Gastrocnemius medialis (tissue), 4 donors: ENCODE results near the gene CNOT4. TPM values are rescaled to one million over a fixed set of nuclear protein-coding genes. Genes with fewer than 3 reads are reported as not detected.

Experiments used
- ATAC-seq, 2 donors: fragments of 150-250 bp; one replicate each; pipeline ENCODE4 v1.9.1; 2016
- DNase-seq, 2 donors: peaks; one replicate each; pipeline ENCODE4 v3.0.0-alpha.2; 2019
- H3K27ac ChIP-seq, 4 donors: fragments of 200-600 bp; sonication (generic); 1 replicate in 1 of 4; 2 replicates in 3 of 4; pipeline ENCODE4 v1.5.1; 2016 to 2018; ENCODE audit warnings: mild to moderate bottlenecking in 2 of 4, moderate library complexity in 1 of 4
- H3K27me3 ChIP-seq, 3 donors: fragments of 200-600 bp; sonication (generic) in 2 of 3; 1 replicate in 1 of 3; 2 replicates in 2 of 3; pipeline versions ENCODE4 v1.5.1 to v1.6.0; 2016 to 2019; ENCODE audit warnings: mild to moderate bottlenecking in 1 of 3, moderate library complexity in 1 of 3
- H3K36me3 ChIP-seq, 2 donors: fragments of 200-600 bp; sonication (generic) in 1 of 2; one replicate each; pipeline ENCODE4 v1.5.1; 2017 to 2018
- H3K4me1 ChIP-seq, 2 donors: fragments of 200-600 bp; sonication (generic) in 1 of 2; one replicate each; pipeline ENCODE4 v1.5.1; 2016 to 2017; ENCODE audit warnings: mild to moderate bottlenecking in 2 of 2
- H3K4me3 ChIP-seq, 4 donors: fragments of 200-600 bp; sonication (generic) in 3 of 4; 1 replicate in 1 of 4; 2 replicates in 3 of 4; pipeline ENCODE4 v1.5.1; 2016 to 2019; ENCODE audit warnings: mild to moderate bottlenecking in 2 of 4
- H3K9me3 ChIP-seq, 3 donors: fragments of 200-600 bp; sonication (generic) in 2 of 3; 1 replicate in 1 of 3; 2 replicates in 2 of 3; pipeline ENCODE4 v1.5.1; 2016 to 2019
- CTCF ChIP-seq, 5 experiments: fragments of 450-650 bp in 3 of 5; fragments of 200-600 bp in 2 of 5; sonication (generic) in 2 of 5; IDR thresholded peaks in 4 of 5; conservative IDR thresholded peaks in 1 of 5; 1 replicate in 4 of 5; 2 replicates in 1 of 5; pipeline ENCODE4 v1.5.1; 2016 to 2019; ENCODE audit warnings: antibody characterized with exemption in 5 of 5, mild to moderate bottlenecking in 3 of 5, moderate library complexity in 3 of 5
- POLR2A ChIP-seq, 2 donors: fragments of 450-650 bp; IDR thresholded peaks; one replicate each; pipeline ENCODE4 v1.6.1; 2017; ENCODE audit warnings: antibody characterized with exemption in 2 of 2, mild to moderate bottlenecking in 2 of 2, moderate library complexity in 2 of 2
- in situ Hi-C, 4 donors: fragments of 200-750 bp; cut with MboI; loops; one replicate each; pipeline versions ENCODE4 v1.15.0 to v1.8.0; 2017; ENCODE audit warnings: low sequenced_read_pairs in 4 of 4
- intact Hi-C: fragments of 100-400 bp; cut with DNase I; formaldehyde crosslinking; loops from one replicate; pipeline ENCODE4 v1.15.1; 2023; ENCODE audit warnings: low total_unique reads
- total RNA-seq, 4 donors: library from RNA; depleted of rRNA; stranded (reverse); fragments of >200 nt; gene quantifications; one replicate each; pipeline versions ENCODE4 v1.1.0 to v1.2.3, GENCODE V29; 2016

Gene CNOT4
- total RNA-seq, 4 donors from 2014 or later = 25.5 to 38.1 (median 30.7) TPM

- Histone ChIP-seq H3K4me1 (peaks cover 4 to 9% of the 10 kb centered on the region in 2 donors), H3K27me3 (no peaks in the 10 kb centered on the region), H3K36me3 (no peaks in the 10 kb centered on the region), H3K9me3 (no peaks in the 10 kb centered on the region), H3K4me3 (no peak overlapping the region), H3K27ac (no peak overlapping the region)
- intact Hi-C loops (no loop called here), in situ Hi-C loops (no loop called here)
- DNase-seq (no peak), ATAC-seq (peak in 1 of 2 donors; percentile 51)
- TF ChIP-seq POLR2A (IDR thresholded peaks at IDR 0.05) (no peak), CTCF (IDR thresholded peaks at IDR 0.05 in 4 of 5, conservative IDR thresholded peaks at IDR 0.05 in 1 of 5) (no peak)
Measured at GRCh38 chr7:135420786-135421185, 89.1 kb downstream of the CNOT4 start.

GRCh38 chr7:135416431-135416830, 93.5 kb downstream of the CNOT4 start:
- intact Hi-C loops = loop anchor here (10.0 kb wide), 1 partner anchor 138 kb away; the partner anchor contains the start of gene NUP205
- Histone ChIP-seq H3K27me3 (no peaks in the 10 kb centered on the region), H3K4me3 (no peak overlapping the region), H3K36me3 (no peaks in the 10 kb centered on the region), H3K4me1 (peaks cover 4 to 7% of the 10 kb centered on the region in 2 donors), H3K27ac (no peak overlapping the region), H3K9me3 (no peaks in the 10 kb centered on the region)
- ATAC-seq (no peak), DNase-seq (no peak)
- no peak for TF ChIP-seq CTCF (IDR thresholded peaks at IDR 0.05 in 4 of 5, conservative IDR thresholded peaks at IDR 0.05 in 1 of 5)
- no peak for TF ChIP-seq POLR2A (IDR thresholded peaks at IDR 0.05)
- in situ Hi-C loops = no loop called here

GRCh38 chr7:135414850-135415439, 95.0 kb downstream of the CNOT4 start:
- Histone ChIP-seq H3K4me3 (no peak overlapping the region), H3K4me1 (peaks cover 0 to 1% of the 10 kb centered on the region in 2 donors), H3K36me3 (no peaks in the 10 kb centered on the region), H3K27ac (no peak overlapping the region), H3K9me3 (no peaks in the 10 kb centered on the region), H3K27me3 (no peaks in the 10 kb centered on the region)
- ATAC-seq = no peak
- no peak for DNase-seq
- intact Hi-C loops (loop anchor here (10.0 kb wide), 1 partner anchor 140 kb away; the partner anchor contains the start of gene NUP205), in situ Hi-C loops (no loop called here)
- TF ChIP-seq POLR2A (IDR thresholded peaks at IDR 0.05) (no peak), CTCF (IDR thresholded peaks at IDR 0.05 in 4 of 5, conservative IDR thresholded peaks at IDR 0.05 in 1 of 5) (peak in 3 of 5 experiments; percentile 11 to 45 (median 36))

DNA sequence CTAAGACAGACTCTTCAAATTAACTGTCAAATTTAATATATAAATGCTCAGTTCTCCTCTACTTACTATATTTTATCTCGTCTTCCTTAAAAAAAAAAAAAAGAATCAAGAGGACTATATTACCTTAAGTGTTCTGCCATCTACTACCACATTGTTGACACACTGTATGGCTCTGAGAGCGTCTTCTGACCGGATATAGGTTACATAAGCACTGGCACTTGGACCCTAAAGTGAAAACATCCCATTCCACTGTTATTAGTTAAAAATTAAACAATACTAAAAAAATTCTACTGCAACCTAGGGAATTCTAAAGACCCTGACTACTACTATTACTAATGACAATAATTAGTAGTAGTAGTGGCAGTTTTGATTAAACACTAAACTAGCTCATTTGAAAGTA, 95.7 kb downstream of the CNOT4 start:
- Histone ChIP-seq H3K4me1 (peaks cover 0 to 5% of the 10 kb centered on the region in 2 donors), H3K36me3 (no peaks in the 10 kb centered on the region), H3K4me3 (no peak overlapping the region), H3K27me3 (no peaks in the 10 kb centered on the region), H3K9me3 (no peaks in the 10 kb centered on the region), H3K27ac (no peak overlapping the region)
- intact Hi-C loops (loop anchor here (10.0 kb wide), 1 partner anchor 141 kb away; the partner anchor contains the start of gene NUP205), in situ Hi-C loops (no loop called here)
- ATAC-seq (no peak), DNase-seq (no peak)
- TF ChIP-seq POLR2A (IDR thresholded peaks at IDR 0.05) (no peak), CTCF (IDR thresholded peaks at IDR 0.05 in 4 of 5, conservative IDR thresholded peaks at IDR 0.05 in 1 of 5) (no peak)
